SK-N-SH (cell line): ENCODE results near the gene CEP70. TPM values are rescaled to one million over a fixed set of nuclear protein-coding genes. Genes with fewer than 3 reads are reported as not detected.
"Not testable (repeated sequence)": the region's sequence is repeated elsewhere in the genome, so short reads cannot be mapped to it uniquely, and the experiment has no call there.

ENCODE experiments used
- CTCF ChIA-PET: fragments of 300-600, 350-600 bp; formaldehyde crosslinking; extraction: SDS; loops from one replicate; lab custom pipeline; 2021; lab: Yijun Ruan, JAX
- POLR2A ChIA-PET: fragments of 350-600 bp; sonication (Branson Sonifier 250); formaldehyde crosslinking; extraction: SDS; loops from one replicate; lab custom pipeline; 2020; ENCODE audit warnings: antibody characterized with exemption, inconsistent platforms; lab: Yijun Ruan, JAX
- DNase-seq: peaks from one replicate; pipeline ENCODE4 v3.0.0; 2012
- H2AFZ ChIP-seq: fragments of 200-600 bp; sonication (generic); 2 replicates; pipeline ENCODE4 v1.8.1; 2016; ENCODE audit warnings: antibody characterized with exemption, mild to moderate bottlenecking, low read depth
- H3F3A ChIP-seq: fragments of 200-600 bp; sonication (generic); replicated peaks from 2 replicates; pipeline ENCODE3; 2016; ENCODE audit warnings: antibody characterized with exemption, mild to moderate bottlenecking; ENCODE audit not compliant: insufficient read depth
- H3K27ac ChIP-seq, 2 experiments: fragments of 200-500 bp in 1 of 2; fragments of 200-600 bp in 1 of 2; sonication (Bioruptor generic) in 1 of 2; sonication (generic), shearing (Covaris generic) in 1 of 2; 2 replicates each; pipeline versions ENCODE4 v1.5.1 to v1.6.1; 2014 to 2016; ENCODE audit warnings: low read depth in 2 of 2, inconsistent platforms in 1 of 2, low read length in 1 of 2, mild to moderate bottlenecking in 1 of 2, mixed read lengths in 1 of 2
- H3K27me3 ChIP-seq: fragments of 200-600 bp; sonication (generic), shearing (Covaris generic); 2 replicates; pipeline ENCODE4 v1.6.1; 2016; ENCODE audit warnings: mixed run types; ENCODE audit not compliant: insufficient read depth
- H3K36me3 ChIP-seq, 2 experiments: fragments of 200-500 bp in 1 of 2; fragments of 200-600 bp in 1 of 2; sonication (Bioruptor generic) in 1 of 2; sonication (generic) in 1 of 2; replicated peaks in 1 of 2; 2 replicates each; pipeline versions ENCODE3 to v1.5.1; 2014 to 2016; ENCODE audit warnings: low read length in 1 of 2, mild to moderate bottlenecking in 1 of 2; ENCODE audit not compliant: insufficient read depth in 2 of 2, control insufficient read depth in 1 of 2
- H3K4me1 ChIP-seq, 2 experiments: fragments of 200-500 bp in 1 of 2; fragments of 200-600 bp in 1 of 2; sonication (Bioruptor generic) in 1 of 2; sonication (generic), shearing (Covaris generic) in 1 of 2; 2 replicates each; pipeline versions ENCODE4 v1.5.1 to v1.6.1; 2014 to 2016; ENCODE audit warnings: low read depth in 1 of 2, low read length in 1 of 2, mixed run types in 1 of 2; ENCODE audit not compliant: insufficient read depth in 2 of 2, control insufficient read depth in 1 of 2
- H3K4me2 ChIP-seq: fragments of 200-600 bp; sonication (generic), shearing (Covaris generic); 2 replicates; pipeline ENCODE4 v1.6.1; 2017; ENCODE audit warnings: mixed run types
- H3K4me3 ChIP-seq, 2 experiments: fragments of 200-500 bp in 1 of 2; fragments of 200-600 bp in 1 of 2; sonication (Bioruptor generic) in 1 of 2; sonication (generic), shearing (Covaris generic) in 1 of 2; 2 replicates each; pipeline versions ENCODE4 v1.5.1 to v1.8.1; 2014 to 2016; ENCODE audit warnings: low read depth in 2 of 2, inconsistent platforms in 1 of 2, low read length in 1 of 2, mild to moderate bottlenecking in 1 of 2, mixed read lengths in 1 of 2, moderate library complexity in 1 of 2
- H3K79me2 ChIP-seq: fragments of 200-600 bp; sonication (generic); 2 replicates; pipeline ENCODE4 v1.8.1; 2017; ENCODE audit warnings: mild to moderate bottlenecking; ENCODE audit not compliant: insufficient read depth
- H3K9ac ChIP-seq: fragments of 200-600 bp; sonication (generic); 2 replicates; pipeline ENCODE4 v1.6.1; 2017; ENCODE audit warnings: mixed run types
- H3K9me2 ChIP-seq: fragments of 200-600 bp; sonication (generic); 2 replicates; pipeline ENCODE4 v1.6.1; 2017; ENCODE audit warnings: mixed run types
- H3K9me3 ChIP-seq: fragments of 200-600 bp; sonication (generic); 2 replicates; pipeline ENCODE4 v1.6.1; 2017; ENCODE audit warnings: mixed run types, mild to moderate bottlenecking, moderate library complexity
- H4K20me1 ChIP-seq: fragments of 200-600 bp; sonication (generic); 2 replicates; pipeline ENCODE4 v1.6.1; 2017; ENCODE audit warnings: mild to moderate bottlenecking, mixed run types; ENCODE audit not compliant: insufficient read depth
- CHD2 ChIP-seq: fragments of 150-350 bp; IDR thresholded peaks from 2 replicates; pipeline ENCODE4 v1.6.1; 2018; ENCODE audit warnings: low read length; ENCODE audit not compliant: partially characterized antibody
- ELF1 ChIP-seq: IDR thresholded peaks from 2 replicates; pipeline ENCODE4 v1.4.0; 2012
- EP300 ChIP-seq, 2 experiments: IDR thresholded peaks; 2 replicates each; pipeline versions ENCODE4 v1.4.0 to v1.6.1; 2012; ENCODE audit warnings: borderline replicate concordance in 1 of 2, low read depth in 1 of 2, low read length in 1 of 2
- GABPA ChIP-seq: IDR thresholded peaks from 2 replicates; pipeline ENCODE4 v1.4.0; 2012; ENCODE audit warnings: low read depth, mild to moderate bottlenecking
- RFX5 ChIP-seq: IDR thresholded peaks from 2 replicates; pipeline ENCODE4 v1.6.1; 2012; ENCODE audit warnings: mild to moderate bottlenecking, improper control_type of control experiment, low read length
- SIN3A ChIP-seq: IDR thresholded peaks from 2 replicates; pipeline ENCODE4 v1.6.1; 2012; ENCODE audit warnings: low read depth, mild to moderate bottlenecking, low read length, moderate library complexity, borderline replicate concordance
- TCF12 ChIP-seq: IDR thresholded peaks from 2 replicates; pipeline ENCODE4 v1.4.0; 2012
- USF1 ChIP-seq: IDR thresholded peaks from 2 replicates; pipeline ENCODE4 v1.4.0; 2012; ENCODE audit warnings: low read depth, borderline replicate concordance
- YY1 ChIP-seq: IDR thresholded peaks from 2 replicates; pipeline ENCODE4 v1.4.0; 2012; ENCODE audit warnings: low read depth, mild to moderate bottlenecking
- WGBS: methylation state at CpG from one replicate; pipeline ENCODE4 v1.1.6; 2017; ENCODE audit warnings: low lambda C conversion rate; 5-methylcytosine and 5-hydroxymethylcytosine counted together
- polyA plus RNA-seq, 3 experiments: library from polyadenylated mRNA; depleted of rRNA; stranded (reverse); fragments of >200 nt; gene quantifications; 2 replicates each; pipeline ENCODE4 v1.2.3, GENCODE V29; 2012
- TF ChIP-seq, protein P1 (sequence below): IDR thresholded peaks from 2 replicates; pipeline ENCODE4; 2012
- TF ChIP-seq, protein P2 (sequence below): IDR thresholded peaks from 2 replicates; pipeline ENCODE4 v1.4.0; 2012; ENCODE audit warnings: low read depth
- TF ChIP-seq, protein P3 (sequence below): fragments of 150-350 bp; IDR thresholded peaks from 2 replicates; pipeline ENCODE4 v1.6.1; 2016; ENCODE audit warnings: mild to moderate bottlenecking, low read depth, low read length
- TF ChIP-seq, protein P4 (sequence below): fragments of 150-350 bp; IDR thresholded peaks from 2 replicates; pipeline ENCODE4 v1.6.1; 2017; ENCODE audit warnings: antibody characterized with exemption, low read length, low read depth, borderline replicate concordance

Gene CEP70
- polyA plus RNA-seq, 1 of the 3 experiments (the other 2 are of a cell fraction) = 3.7 TPM

GRCh38 chr3:138609898-138610266, 15.8 kb upstream of the CEP70 start:
- CTCF ChIA-PET = interaction anchor here (1.2 to 2.9 kb wide), 3 partner anchors 16 to 306 kb away, joined by 3 to 14 read pairs (median 9); partner anchors contain the start of gene CEP70
- no peaks in the 10 kb centered on the region; the same call in 1 of the 2 replicates for H3K79me2 ChIP-seq

GRCh38 chr3:138608322-138609135, 14.5 kb upstream of the CEP70 start, which contains the start of gene FAIM:
FAIM (plus strand) TSS chr3:138608771; CDS start chr3:138619727, 10,956 bp downstream.
- TF ChIP-seq, protein P1, sequence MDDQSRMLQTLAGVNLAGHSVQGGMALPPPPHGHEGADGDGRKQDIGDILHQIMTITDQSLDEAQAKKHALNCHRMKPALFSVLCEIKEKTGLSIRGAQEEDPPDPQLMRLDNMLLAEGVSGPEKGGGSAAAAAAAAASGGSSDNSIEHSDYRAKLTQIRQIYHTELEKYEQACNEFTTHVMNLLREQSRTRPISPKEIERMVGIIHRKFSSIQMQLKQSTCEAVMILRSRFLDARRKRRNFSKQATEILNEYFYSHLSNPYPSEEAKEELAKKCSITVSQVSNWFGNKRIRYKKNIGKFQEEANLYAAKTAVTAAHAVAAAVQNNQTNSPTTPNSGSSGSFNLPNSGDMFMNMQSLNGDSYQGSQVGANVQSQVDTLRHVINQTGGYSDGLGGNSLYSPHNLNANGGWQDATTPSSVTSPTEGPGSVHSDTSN = no peak
- TF ChIP-seq, protein P2, sequence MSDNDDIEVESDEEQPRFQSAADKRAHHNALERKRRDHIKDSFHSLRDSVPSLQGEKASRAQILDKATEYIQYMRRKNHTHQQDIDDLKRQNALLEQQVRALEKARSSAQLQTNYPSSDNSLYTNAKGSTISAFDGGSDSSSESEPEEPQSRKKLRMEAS = peak; percentile 79
- TF ChIP-seq RFX5 = no peak
- TF ChIP-seq CHD2 = no peak
- no peak for TF ChIP-seq TCF12
- peak; percentile 1; the same call in 1 of the 2 replicates for TF ChIP-seq SIN3A
- no peak for TF ChIP-seq USF1
- TF ChIP-seq, protein P3, sequence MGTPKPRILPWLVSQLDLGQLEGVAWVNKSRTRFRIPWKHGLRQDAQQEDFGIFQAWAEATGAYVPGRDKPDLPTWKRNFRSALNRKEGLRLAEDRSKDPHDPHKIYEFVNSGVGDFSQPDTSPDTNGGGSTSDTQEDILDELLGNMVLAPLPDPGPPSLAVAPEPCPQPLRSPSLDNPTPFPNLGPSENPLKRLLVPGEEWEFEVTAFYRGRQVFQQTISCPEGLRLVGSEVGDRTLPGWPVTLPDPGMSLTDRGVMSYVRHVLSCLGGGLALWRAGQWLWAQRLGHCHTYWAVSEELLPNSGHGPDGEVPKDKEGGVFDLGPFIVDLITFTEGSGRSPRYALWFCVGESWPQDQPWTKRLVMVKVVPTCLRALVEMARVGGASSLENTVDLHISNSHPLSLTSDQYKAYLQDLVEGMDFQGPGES = no peak
- no peak for TF ChIP-seq ELF1
- TF ChIP-seq YY1 = peak; percentile 74
- Histone ChIP-seq H3K27ac (peak within 1 kb of the TSS; percentile 50 to 87), H3K79me2 (no peaks in the 10 kb centered on the region; the same call in 1 of the 2 replicates), H3K9me3 (no peaks in the 10 kb centered on the region), H3K4me1 (peaks cover 0 to 5% of the 10 kb centered on the region in 2 experiments; a peak in 1 of 4 replicates), H3K9me2 (no peaks in the 10 kb centered on the region), H3F3A (no peaks in the 10 kb centered on the region), H3K36me3 (no peaks in the 10 kb centered on the region), H3K4me3 (peak within 1 kb of the TSS; percentile 57 to 71), H2AFZ (peak within 1 kb of the TSS; percentile 92), H3K4me2 (peak within 1 kb of the TSS; percentile 75), H3K27me3 (no peaks in the 10 kb centered on the region), H3K9ac (peak within 1 kb of the TSS; percentile 89), H4K20me1 (no peaks in the 10 kb centered on the region)
- 53% methylated on average over 5 of the region's 68 CpGs for WGBS
- CTCF ChIA-PET = interaction anchor here (0.6 to 2.9 kb wide), 5 partner anchors 9 to 315 kb away, joined by 3 to 14 read pairs (median 3); partner anchors contain the start of gene CEP70
- DNase-seq = peak; percentile 86
- POLR2A ChIA-PET = interaction anchor here (0.6 to 1.6 kb wide), 4 partner anchors 9 to 317 kb away, joined by 3 to 15 read pairs (median 4); partner anchors contain the start of gene CEP70

More at GRCh38 chr3:138609898-138610266, 15.8 kb upstream of the CEP70 start:
- Histone ChIP-seq H3K9me3 (no peaks in the 10 kb centered on the region), H2AFZ (peak overlapping the region; percentile 92; the same call in 1 of the 2 replicates), H3K4me2 (no peak overlapping the region), H3K4me3 (no peak overlapping the region), H3K9ac (no peak overlapping the region), H3K36me3 (no peaks in the 10 kb centered on the region), H3K4me1 (peaks cover 0 to 5% of the 10 kb centered on the region in 2 experiments; a peak in 1 of 4 replicates), H3K27ac (no peak overlapping the region), H3F3A (no peaks in the 10 kb centered on the region), H3K9me2 (no peaks in the 10 kb centered on the region), H4K20me1 (no peaks in the 10 kb centered on the region), H3K27me3 (no peaks in the 10 kb centered on the region)
- WGBS = 97% methylated on average over 6 of the region's 6 CpGs
- no peak for TF ChIP-seq RFX5
- TF ChIP-seq EP300 (IDR thresholded peaks at IDR 0.05; ENCODE audit: borderline replicate concordance in 1 of 2, low read depth in 1 of 2, low read length in 1 of 2) = no peak
- TF ChIP-seq USF1 = no peak
- TF ChIP-seq, protein P4, sequence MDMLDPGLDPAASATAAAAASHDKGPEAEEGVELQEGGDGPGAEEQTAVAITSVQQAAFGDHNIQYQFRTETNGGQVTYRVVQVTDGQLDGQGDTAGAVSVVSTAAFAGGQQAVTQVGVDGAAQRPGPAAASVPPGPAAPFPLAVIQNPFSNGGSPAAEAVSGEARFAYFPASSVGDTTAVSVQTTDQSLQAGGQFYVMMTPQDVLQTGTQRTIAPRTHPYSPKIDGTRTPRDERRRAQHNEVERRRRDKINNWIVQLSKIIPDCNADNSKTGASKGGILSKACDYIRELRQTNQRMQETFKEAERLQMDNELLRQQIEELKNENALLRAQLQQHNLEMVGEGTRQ = no peak
- no peak for TF ChIP-seq GABPA
- TF ChIP-seq SIN3A = no peak
- DNase-seq = peak; percentile 12
- POLR2A ChIA-PET = interaction anchor here (1.6 kb wide), 1 partner anchor 16 kb away, joined by 15 read pairs; the partner anchor contains the start of gene CEP70

DNA sequence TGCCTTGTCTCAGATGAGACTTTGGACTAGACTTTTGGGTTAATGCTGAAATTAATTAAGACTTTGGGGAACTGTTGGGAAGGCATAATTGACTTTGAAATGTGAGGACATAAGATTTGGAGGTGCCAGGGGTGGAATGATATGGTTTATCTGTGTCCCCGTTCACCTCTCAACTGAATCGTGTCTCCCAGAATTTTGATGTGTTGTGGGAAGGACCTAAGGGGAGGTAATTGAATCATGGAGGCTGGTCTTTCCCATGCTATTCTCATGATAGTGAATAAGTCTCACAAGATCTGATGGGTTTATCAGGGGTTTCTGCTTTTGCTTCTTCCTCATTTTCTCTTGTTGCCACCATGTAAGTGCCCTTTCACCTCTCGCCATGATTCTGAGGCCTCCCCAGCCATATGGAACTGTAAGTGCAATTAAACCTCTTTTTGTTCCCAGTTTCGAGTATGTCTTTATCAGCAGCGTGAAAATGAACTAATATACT, 10.1 kb upstream of the CEP70 start:
- POLR2A ChIA-PET = interaction anchor here (0.7 kb wide), 1 partner anchor 504 kb away, joined by 5 read pairs; no protein-coding TSS in a partner anchor
- H3K4me3 ChIP-seq, H3K79me2 ChIP-seq, H3K9ac ChIP-seq, H3K36me3 ChIP-seq, H3K4me1 ChIP-seq, H3K9me2 ChIP-seq, H3K4me2 ChIP-seq, H3K27ac ChIP-seq, DNase-seq, H3K9me3 ChIP-seq, H2AFZ ChIP-seq, H4K20me1 ChIP-seq, H3F3A ChIP-seq, H3K27me3 ChIP-seq: not testable (repeated sequence)
- CTCF ChIA-PET = interaction anchor here (1.6 to 1.8 kb wide), 2 partner anchors 9 to 311 kb away, joined by 5 to 7 read pairs; no protein-coding TSS in a partner anchor
- 90% methylated on average over 5 of the region's 5 CpGs for WGBS
